Measurements from ENCODE around the gene ZCCHC3. TPM values are rescaled to one million over a fixed set of nuclear protein-coding genes. Genes with fewer than 3 reads are reported as not detected.

ZCCHC3 gene
- total RNA-seq, 6 experiments from 2014 or later, result 10.9 to 11.7 (median 11.4) TPM

DNA sequence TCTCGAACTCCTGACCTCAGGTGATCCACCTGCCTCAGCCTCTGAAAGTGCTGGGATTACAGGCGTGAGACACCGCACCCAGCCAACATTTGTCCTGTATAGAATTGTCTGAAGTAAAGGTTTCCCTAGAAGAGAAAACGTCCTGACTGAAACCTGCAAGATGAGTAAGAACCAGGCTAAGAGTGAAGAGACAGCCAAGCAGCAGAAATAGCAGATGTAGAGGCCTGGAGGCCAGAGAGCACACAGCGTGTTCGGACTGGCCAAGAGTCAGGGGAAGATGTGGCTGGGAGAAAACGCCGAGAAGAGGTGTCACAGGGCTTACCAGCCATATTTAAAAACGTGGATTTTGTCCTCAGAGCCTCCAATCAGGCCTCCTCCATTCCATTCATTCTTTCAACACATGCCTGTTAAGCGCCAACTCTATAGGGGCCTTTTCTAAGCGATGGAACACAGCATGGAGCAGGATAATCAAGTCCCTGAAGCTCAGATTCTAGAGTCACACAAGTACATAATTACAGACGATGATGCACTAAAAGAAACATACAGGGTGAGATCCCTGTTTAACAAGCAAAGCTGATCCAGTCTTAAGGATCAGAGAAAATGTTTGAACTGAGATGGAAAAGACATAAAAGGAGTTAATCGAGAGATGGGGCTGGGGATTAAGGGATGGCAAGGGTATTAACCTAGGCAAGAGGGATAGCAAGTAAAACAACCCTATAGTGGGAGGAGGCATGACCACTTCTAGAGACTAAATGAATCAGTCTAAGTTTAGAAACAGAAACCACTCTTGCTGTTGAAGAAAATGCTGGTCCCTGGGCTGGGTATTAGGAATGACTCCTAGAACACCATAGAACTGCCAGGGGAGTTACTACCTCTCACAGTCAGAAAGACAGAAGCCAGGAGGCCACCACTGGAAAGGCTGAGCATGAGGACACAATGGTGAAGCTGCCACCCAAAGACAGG is 4.8 kb downstream of the ZCCHC3 start:
- DNase-seq, result no peak
- Mint-ChIP-seq H3K9me3 (no peaks in the 10 kb centered on the region), H3K4me1 (ENCODE audit: low read depth) (peaks cover 35% of the 10 kb centered on the region), H3K4me3 (no peak overlapping the region), H3K27ac (no peak overlapping the region), H3K36me3 (ENCODE audit: low read depth) (peaks cover 23% of the 10 kb centered on the region), H3K27me3 (ENCODE audit: insufficient read depth) (no peaks in the 10 kb centered on the region; the same call in 1 of the 2 replicates)
- TF ChIP-seq CTCF (IDR thresholded peaks at IDR 0.05), result no peak

GRCh38 chr20:305745-306144 is 8.4 kb downstream of the ZCCHC3 start:
- no peaks in the 10 kb centered on the region for H3K9me3 Mint-ChIP-seq
- no peak for DNase-seq
- TF ChIP-seq CTCF (IDR thresholded peaks at IDR 0.05), result no peak
- no peak overlapping the region for H3K4me3 Mint-ChIP-seq
- H3K4me1 Mint-ChIP-seq (ENCODE audit: low read depth), result peaks cover 44% of the 10 kb centered on the region
- H3K27ac Mint-ChIP-seq, result no peak overlapping the region
- peaks cover 2% of the 10 kb centered on the region; the same call in 1 of the 2 replicates for H3K27me3 Mint-ChIP-seq (ENCODE audit: insufficient read depth)
- no peaks in the 10 kb centered on the region; the same call in 1 of the 2 replicates for H3K36me3 Mint-ChIP-seq (ENCODE audit: low read depth)

- no peak overlapping the region for H3K4me3 Mint-ChIP-seq
- H3K36me3 Mint-ChIP-seq (ENCODE audit: low read depth), result no peaks in the 10 kb centered on the region
- peaks cover 5% of the 10 kb centered on the region; the same call in 1 of the 2 replicates for H3K27me3 Mint-ChIP-seq (ENCODE audit: insufficient read depth)
- H3K27ac Mint-ChIP-seq, result 0 out of 2 replicates have a peak overlapping the region, but pooled peaks have one; percentile 90
- no peaks in the 10 kb centered on the region for H3K9me3 Mint-ChIP-seq
- H3K4me1 Mint-ChIP-seq (ENCODE audit: low read depth), result peaks cover 38% of the 10 kb centered on the region
- no peak for DNase-seq
- TF ChIP-seq CTCF (IDR thresholded peaks at IDR 0.05), result no peak
Observed at GRCh38 chr20:308427-309038, 11.2 kb downstream of the ZCCHC3 start.

- TF ChIP-seq CTCF (IDR thresholded peaks at IDR 0.05), result 0 out of 2 replicates have a peak, but pooled peaks have one; percentile 9
- peaks cover 44% of the 10 kb centered on the region for H3K4me1 Mint-ChIP-seq (ENCODE audit: low read depth)
- no peak for DNase-seq
Observed at GRCh38 chr20:309306-309840, 12.0 kb downstream of the ZCCHC3 start.

DNA sequence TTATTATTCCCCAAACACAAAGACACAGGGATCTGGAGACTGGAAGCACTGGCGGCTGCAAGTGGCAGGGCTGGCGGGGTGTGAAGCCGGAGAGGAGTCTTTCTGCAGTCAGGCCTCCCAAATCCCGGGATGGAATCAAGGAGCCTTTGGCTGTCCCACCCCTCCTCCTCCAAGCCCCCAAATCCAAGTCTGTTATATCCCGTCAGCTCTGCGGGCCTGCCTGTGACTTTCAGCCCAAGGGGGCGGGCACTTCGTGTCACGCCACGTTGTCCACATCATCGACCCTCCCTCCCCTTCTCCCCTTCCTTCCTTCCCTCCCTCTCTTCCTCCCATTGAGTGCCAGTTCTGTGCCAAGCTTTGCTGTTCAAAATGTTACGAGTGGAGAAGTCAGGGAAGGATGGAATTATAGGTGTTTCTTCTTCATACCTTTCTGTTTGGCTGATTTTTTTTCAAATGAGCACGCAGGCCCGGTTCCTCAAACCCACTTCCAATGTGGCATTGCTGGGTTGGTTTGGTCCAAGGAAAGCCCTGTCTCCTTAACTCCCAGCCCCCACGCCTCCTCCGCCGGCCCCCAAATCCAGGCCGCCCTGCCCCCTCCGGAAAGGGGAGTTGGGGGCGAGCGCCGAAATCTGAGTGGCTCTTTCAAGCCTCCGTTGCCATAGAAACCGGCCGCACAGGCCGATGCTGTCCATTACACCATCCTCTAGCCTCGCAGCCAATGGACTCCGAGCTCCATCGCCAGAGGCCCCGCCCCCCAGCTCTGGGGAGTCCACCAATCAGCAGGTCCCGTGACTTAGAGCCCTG is 12.7 kb downstream of the ZCCHC3 start:
- Mint-ChIP-seq H3K4me3 (peak overlapping the region; percentile 76), H3K4me1 (ENCODE audit: low read depth) (peaks cover 44% of the 10 kb centered on the region), H3K27ac (peak overlapping the region; percentile 90), H3K9me3 (no peaks in the 10 kb centered on the region), H3K36me3 (ENCODE audit: low read depth) (no peaks in the 10 kb centered on the region), H3K27me3 (ENCODE audit: insufficient read depth) (peaks cover 5% of the 10 kb centered on the region; the same call in 1 of the 2 replicates)
- TF ChIP-seq CTCF (IDR thresholded peaks at IDR 0.05), result no peak
- peak; percentile 98 for DNase-seq

More at GRCh38 chr20:309306-309840, 12.0 kb downstream of the ZCCHC3 start:
- Mint-ChIP-seq H3K4me3 (peak overlapping the region; percentile 76), H3K27ac (peak overlapping the region; percentile 90), H3K27me3 (ENCODE audit: insufficient read depth) (peaks cover 5% of the 10 kb centered on the region; the same call in 1 of the 2 replicates), H3K9me3 (no peaks in the 10 kb centered on the region), H3K36me3 (ENCODE audit: low read depth) (no peaks in the 10 kb centered on the region)

Measured in HFFc6 (cell line).